Measurements from ENCODE around the gene CCNT2.
"Not testable (repeated sequence)": the region's sequence is repeated elsewhere in the genome, so short reads cannot be mapped to it uniquely, and the experiment has no call there.

CCNT2 gene

GRCh38 chr2:134976074-134976702, 57.6 kb downstream of the CCNT2 start:
- DNase-seq = no peak

- not testable (repeated sequence) for DNase-seq
These were observed 58.5 kb downstream of the CCNT2 start for GRCh38 chr2:134977104-134977503.

GRCh38 chr2:134979221-134979620, 60.6 kb downstream of the CCNT2 start:
- no peak for DNase-seq

- no peak for DNase-seq
These were observed 62.0 kb downstream of the CCNT2 start for GRCh38 chr2:134980639-134981038.

GRCh38 chr2:134982603-134983002, 64.0 kb downstream of the CCNT2 start:
- no peak for DNase-seq

GRCh38 chr2:134985061-134985460, 66.4 kb downstream of the CCNT2 start:
- DNase-seq = no peak

- no peak for DNase-seq
These were observed 70.5 kb downstream of the CCNT2 start for GRCh38 chr2:134988994-134989605.

GRCh38 chr2:134999521-134999920, 80.9 kb downstream of the CCNT2 start:
- no peak for DNase-seq

GRCh38 chr2:135002836-135003235, 84.2 kb downstream of the CCNT2 start:
- DNase-seq = no peak

- peak; percentile 80 to 85 for DNase-seq
These were observed 85.6 kb downstream of the CCNT2 start for GRCh38 chr2:135004005-135004746.

GRCh38 chr2:135005753-135006152, 87.1 kb downstream of the CCNT2 start:
- DNase-seq = no peak

Data from activated T-cell treated with anti-CD3 and anti-CD28 coated beads, Interleukin-2, amount 50 U/mL, for 48 hours (primary cell).